ENCODE data around the gene C1orf115. TPM values are rescaled to one million over a fixed set of nuclear protein-coding genes. Genes with fewer than 3 reads are reported as not detected.
A peak's percentile ranks its signal among the peaks of the same experiment; 100 is the strongest.

Gene C1orf115
- total RNA-seq, 1 donor from 2014 or later = 3.5 TPM

DNA sequence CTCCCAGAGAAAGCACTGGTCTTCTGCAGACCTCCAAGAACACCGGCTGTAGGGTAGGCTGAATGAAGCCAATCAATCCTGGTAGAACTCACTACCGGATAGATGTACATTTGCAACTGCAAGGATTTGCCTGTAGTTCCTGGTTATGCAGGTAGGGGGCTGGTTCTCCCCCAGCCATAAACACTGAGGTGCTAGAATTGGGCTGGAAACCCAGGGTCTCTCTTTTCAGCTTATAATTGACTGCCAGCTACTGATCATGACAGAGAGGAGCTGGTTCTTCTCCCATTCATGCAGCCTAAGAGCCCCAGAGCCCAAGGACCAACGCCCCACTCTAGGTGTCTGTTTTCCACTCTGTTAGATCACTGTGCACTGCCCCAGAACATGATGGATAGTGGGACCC is 36.5 kb downstream of the C1orf115 start:
- Mint-ChIP-seq H3K36me3 (ENCODE audit: low read depth) (no peaks in the 10 kb centered on the region), H3K9me3 (ENCODE audit: low read depth) (no peaks in the 10 kb centered on the region), H3K4me1 (ENCODE audit: low read depth) (peaks cover 4% of the 10 kb centered on the region), H3K27me3 (ENCODE audit: low read depth) (peaks cover 3% of the 10 kb centered on the region), H3K27ac (ENCODE audit: unreplicated experiment) (no peak overlapping the region), H3K4me3 (ENCODE audit: unreplicated experiment) (no peak overlapping the region)
- TF ChIP-seq, protein P1, sequence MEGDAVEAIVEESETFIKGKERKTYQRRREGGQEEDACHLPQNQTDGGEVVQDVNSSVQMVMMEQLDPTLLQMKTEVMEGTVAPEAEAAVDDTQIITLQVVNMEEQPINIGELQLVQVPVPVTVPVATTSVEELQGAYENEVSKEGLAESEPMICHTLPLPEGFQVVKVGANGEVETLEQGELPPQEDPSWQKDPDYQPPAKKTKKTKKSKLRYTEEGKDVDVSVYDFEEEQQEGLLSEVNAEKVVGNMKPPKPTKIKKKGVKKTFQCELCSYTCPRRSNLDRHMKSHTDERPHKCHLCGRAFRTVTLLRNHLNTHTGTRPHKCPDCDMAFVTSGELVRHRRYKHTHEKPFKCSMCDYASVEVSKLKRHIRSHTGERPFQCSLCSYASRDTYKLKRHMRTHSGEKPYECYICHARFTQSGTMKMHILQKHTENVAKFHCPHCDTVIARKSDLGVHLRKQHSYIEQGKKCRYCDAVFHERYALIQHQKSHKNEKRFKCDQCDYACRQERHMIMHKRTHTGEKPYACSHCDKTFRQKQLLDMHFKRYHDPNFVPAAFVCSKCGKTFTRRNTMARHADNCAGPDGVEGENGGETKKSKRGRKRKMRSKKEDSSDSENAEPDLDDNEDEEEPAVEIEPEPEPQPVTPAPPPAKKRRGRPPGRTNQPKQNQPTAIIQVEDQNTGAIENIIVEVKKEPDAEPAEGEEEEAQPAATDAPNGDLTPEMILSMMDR (IDR thresholded peaks at IDR 0.05) = peak; percentile 37
- no peak for DNase-seq (ENCODE audit: low spot score)

DNA sequence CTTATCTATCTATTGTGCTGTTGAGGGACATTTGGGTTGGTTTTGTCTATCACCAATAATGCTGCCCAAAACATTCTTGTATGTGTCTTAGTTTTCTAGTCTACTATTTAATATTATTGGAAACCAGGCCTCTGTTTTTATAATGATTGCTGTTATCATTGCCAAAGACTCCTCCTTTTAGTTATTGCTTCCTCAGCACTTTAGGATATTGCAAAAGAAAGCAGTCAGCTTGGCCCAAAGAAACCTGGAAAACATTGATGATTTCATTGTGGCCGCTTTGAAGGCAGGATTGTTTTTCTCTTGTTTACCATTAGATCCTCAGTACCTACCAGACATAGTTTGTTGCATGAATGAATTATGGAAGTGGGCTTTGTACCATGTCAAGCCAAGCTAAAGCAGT is 37.4 kb downstream of the C1orf115 start:
- Mint-ChIP-seq H3K4me1 (ENCODE audit: low read depth) (peaks cover 13% of the 10 kb centered on the region), H3K4me3 (ENCODE audit: unreplicated experiment) (no peak overlapping the region), H3K27me3 (ENCODE audit: low read depth) (peaks cover 3% of the 10 kb centered on the region), H3K36me3 (ENCODE audit: low read depth) (no peaks in the 10 kb centered on the region), H3K9me3 (ENCODE audit: low read depth) (no peaks in the 10 kb centered on the region), H3K27ac (ENCODE audit: unreplicated experiment) (no peak overlapping the region)
- TF ChIP-seq, protein P1 (IDR thresholded peaks at IDR 0.05) = no peak
- DNase-seq (ENCODE audit: low spot score) = no peak

DNA sequence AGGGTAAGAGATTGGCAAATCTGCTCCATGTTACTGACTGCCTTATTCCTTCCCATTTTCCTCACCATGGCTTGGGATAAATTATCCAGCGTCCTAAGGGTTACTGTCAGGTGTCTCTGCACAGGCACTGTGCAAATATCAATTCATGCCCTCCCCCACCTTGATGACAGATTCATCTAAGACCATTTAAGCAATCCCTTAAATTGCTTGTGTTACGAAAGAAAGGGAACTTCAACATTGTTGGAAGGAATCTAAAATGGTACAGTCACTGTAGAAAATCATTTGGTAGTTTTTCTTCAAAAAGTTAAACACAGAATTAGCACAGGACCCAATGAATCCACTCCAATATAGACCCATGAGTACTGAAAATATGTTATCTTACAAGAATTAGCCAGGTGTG is 40.3 kb downstream of the C1orf115 start:
- Mint-ChIP-seq H3K9me3 (ENCODE audit: low read depth) (no peaks in the 10 kb centered on the region), H3K36me3 (ENCODE audit: low read depth) (no peaks in the 10 kb centered on the region), H3K27ac (ENCODE audit: unreplicated experiment) (no peak overlapping the region), H3K27me3 (ENCODE audit: low read depth) (peaks cover 3% of the 10 kb centered on the region), H3K4me3 (ENCODE audit: unreplicated experiment) (no peak overlapping the region), H3K4me1 (ENCODE audit: low read depth) (peaks cover 38% of the 10 kb centered on the region)
- DNase-seq (ENCODE audit: low spot score) = no peak
- TF ChIP-seq, protein P1 (IDR thresholded peaks at IDR 0.05) = no peak

DNA sequence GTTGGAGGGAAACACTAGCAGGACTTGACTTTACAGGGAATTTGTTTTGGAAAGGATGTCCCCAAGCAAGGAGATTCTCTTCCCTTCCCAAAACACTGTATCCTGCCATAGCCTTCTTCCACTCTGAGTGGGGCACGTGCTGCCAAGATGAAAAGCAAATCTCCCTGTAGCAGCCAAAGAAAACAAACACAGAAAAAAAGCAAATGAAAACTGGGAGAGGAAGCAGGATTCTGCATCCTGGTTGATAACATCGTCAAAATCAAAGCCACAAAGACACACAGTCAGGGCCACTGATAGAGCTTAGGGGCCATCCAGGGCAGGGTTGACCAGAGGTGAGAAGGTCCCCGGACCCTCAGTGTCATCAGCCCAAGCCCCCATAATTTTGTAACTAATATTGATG is 42.0 kb downstream of the C1orf115 start:
- Mint-ChIP-seq H3K4me3 (ENCODE audit: unreplicated experiment) (no peak overlapping the region), H3K27me3 (ENCODE audit: low read depth) (peaks cover 2% of the 10 kb centered on the region), H3K4me1 (ENCODE audit: low read depth) (peaks cover 38% of the 10 kb centered on the region), H3K36me3 (ENCODE audit: low read depth) (no peaks in the 10 kb centered on the region), H3K9me3 (ENCODE audit: low read depth) (no peaks in the 10 kb centered on the region), H3K27ac (ENCODE audit: unreplicated experiment) (peak overlapping the region; percentile 92)
- TF ChIP-seq, protein P1 (IDR thresholded peaks at IDR 0.05) = no peak
- DNase-seq (ENCODE audit: low spot score) = no peak

DNA sequence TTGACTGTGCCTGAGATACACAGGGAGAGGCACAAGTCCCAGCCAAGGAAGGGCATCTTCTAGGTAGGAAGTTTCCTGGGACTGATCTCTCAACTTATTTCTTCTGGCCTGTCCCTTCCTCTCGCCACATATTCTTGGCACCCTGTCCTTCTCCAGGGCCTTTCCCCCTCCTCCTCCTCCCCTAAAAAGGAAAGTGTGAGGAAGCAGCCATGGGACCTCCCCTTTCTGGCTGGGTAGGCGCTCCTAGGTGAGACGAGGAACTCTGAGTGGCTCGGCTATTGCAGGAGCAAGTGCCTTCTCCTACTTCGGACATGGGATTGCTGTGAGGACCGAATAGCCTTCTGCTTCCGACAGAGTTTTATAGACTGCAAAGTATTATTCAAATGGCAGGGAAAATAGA is 42.5 kb downstream of the C1orf115 start:
- TF ChIP-seq, protein P1 (IDR thresholded peaks at IDR 0.05) = no peak
- Mint-ChIP-seq H3K36me3 (ENCODE audit: low read depth) (no peaks in the 10 kb centered on the region), H3K27ac (ENCODE audit: unreplicated experiment) (peak overlapping the region; percentile 92), H3K4me1 (ENCODE audit: low read depth) (peaks cover 38% of the 10 kb centered on the region), H3K9me3 (ENCODE audit: low read depth) (no peaks in the 10 kb centered on the region), H3K27me3 (ENCODE audit: low read depth) (no peaks in the 10 kb centered on the region), H3K4me3 (ENCODE audit: unreplicated experiment) (no peak overlapping the region)
- no peak for DNase-seq (ENCODE audit: low spot score)

All from chondrocyte (in vitro differentiated cells).